Motor neuron (in vitro differentiated cells): Measurements from ENCODE around the gene WFS1. TPM values are rescaled to one million over a fixed set of nuclear protein-coding genes. Genes with fewer than 3 reads are reported as not detected.

ENCODE experiments used
- ATAC-seq, 8 experiments: fragments of 200-7000 bp; cut with Tn5 transposase; replicated peaks in 6 of 8; 2 replicates each; pipeline ENCODE4 v1.8.0; 2021; ENCODE audit warnings: mild to moderate bottlenecking in 8 of 8, moderate library complexity in 8 of 8
- H3K27ac ChIP-seq, 2 donors: fragments of 250-450 bp; sonication (Bioruptor Pico); 2 replicates each; pipeline ENCODE4 v1.9.0; 2021; ENCODE audit warnings: antibody characterized with exemption in 2 of 2, mild to moderate bottlenecking in 2 of 2, moderate library complexity in 1 of 2
- H3K4me1 ChIP-seq, 2 donors: fragments of 250-450 bp; sonication (Bioruptor Pico); replicated peaks in 1 of 2; 2 replicates each; pipeline ENCODE4 v1.6.1; 2021; ENCODE audit warnings: antibody characterized with exemption in 2 of 2, mild to moderate bottlenecking in 2 of 2, moderate library complexity in 1 of 2
- H3K4me3 ChIP-seq, 5 donors: fragments of 250-450 bp; sonication (Bioruptor Pico); 2 replicates each; pipeline ENCODE4 v1.9.0; 2021; ENCODE audit warnings: antibody characterized with exemption in 5 of 5, mild to moderate bottlenecking in 5 of 5, moderate library complexity in 4 of 5
- WGBS, 10 experiments: fragments of 450-650 bp; shearing (Covaris generic); methylation state at CpG; one replicate each; pipeline ENCODE4 v1.0.0; 2022; 5-methylcytosine and 5-hydroxymethylcytosine counted together
- in situ Hi-C, 9 experiments: fragments of 400-800 bp; cut with MboI; loops; one replicate each; pipeline ENCODE4 v1.15.0; 2021; ENCODE audit warnings: low sequenced_read_pairs in 9 of 9, low pct_unique_long_range_greater_than_20kb in 2 of 9; ENCODE audit not compliant: unreplicated experiment in 9 of 9
- total RNA-seq, 8 experiments: library from RNA; unstranded; fragments of 300-600 nt; gene quantifications; 2 replicates each; pipeline versions ENCODE4 v1.2.3 to v1.2.4, GENCODE V29; 2022

The WFS1 gene
- total RNA-seq, 8 experiments from 2014 or later = 5.2 to 23.7 (median 8.7) TPM

DNA sequence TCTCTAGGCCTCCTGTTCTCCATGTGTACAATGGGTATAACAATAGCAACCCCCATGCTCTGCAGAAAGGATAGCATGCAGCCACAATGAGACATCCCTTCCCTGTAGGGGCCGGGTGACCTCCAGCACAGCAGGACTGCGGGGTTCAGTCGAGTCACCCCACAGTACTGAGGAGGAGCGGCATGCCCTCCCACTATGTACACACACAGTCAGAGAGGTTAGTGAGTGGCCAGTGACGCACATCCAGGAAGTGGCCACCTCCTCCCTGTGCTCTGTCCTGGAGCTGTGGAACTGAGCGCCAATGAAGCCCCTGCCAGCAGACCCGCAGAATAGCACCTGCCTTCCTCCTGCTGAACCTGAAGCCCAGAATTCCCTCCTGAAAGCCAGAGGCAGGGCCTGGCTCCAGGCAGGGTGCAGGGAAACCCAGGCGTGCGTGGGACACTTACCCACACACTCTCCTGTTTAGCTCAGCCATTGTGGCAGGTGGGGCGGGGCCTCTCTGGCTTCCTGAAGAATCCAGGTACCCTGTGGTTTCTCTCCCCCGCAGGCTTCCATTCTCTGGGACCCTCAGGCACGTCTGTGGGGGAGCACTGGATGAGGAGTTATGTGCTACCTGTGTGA lies 50.0 kb downstream of the WFS1 start:
- H3K27ac ChIP-seq = no peak overlapping the region
- H3K4me3 ChIP-seq = no peak overlapping the region
- WGBS, 10 experiments = 0 to 100% (median 69%) methylated on average over 1 to 7 of the region's 12 CpGs; no CpG with 5 or more reads in 3 of the 10 experiments
- in situ Hi-C loops = loop anchor here in 4 of 9 experiments (10.0 to 25.0 kb wide), 3 partner anchors 65 to 332 kb away; no protein-coding TSS in a partner anchor
- ATAC-seq = no peak
- H3K4me1 ChIP-seq = peaks cover 0 to under 1% of the 10 kb centered on the region in 2 donors

DNA sequence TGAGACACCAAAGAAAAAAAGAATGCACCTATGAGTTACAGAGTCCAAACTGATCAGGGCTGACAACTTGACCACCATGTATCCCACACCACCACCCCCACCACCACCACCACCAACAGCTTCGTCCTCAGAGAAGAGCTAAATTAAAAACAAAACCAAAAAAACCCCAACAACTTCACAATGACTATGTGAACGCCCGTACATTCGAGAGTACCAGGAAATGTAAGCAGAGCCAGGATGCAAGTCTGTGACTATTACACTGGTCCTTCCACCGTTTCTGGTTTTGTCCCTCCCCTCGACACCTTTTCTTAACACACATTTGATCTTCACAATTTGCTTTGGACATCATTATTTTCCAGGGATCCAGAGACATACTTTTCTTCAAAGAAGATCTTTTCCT lies 51.0 kb downstream of the WFS1 start:
- Histone ChIP-seq H3K4me3 (no peak overlapping the region), H3K27ac (no peak overlapping the region), H3K4me1 (peaks cover 3 to 6% of the 10 kb centered on the region in 2 donors)
- in situ Hi-C loops = loop anchor here in 4 of 9 experiments (10.0 to 25.0 kb wide), 3 partner anchors 66 to 333 kb away; no protein-coding TSS in a partner anchor
- 23 to 100% (median 85%) methylated on average over 3 to 6 of the region's 6 CpGs; no CpG with 5 or more reads in 2 of the 10 experiments for WGBS, 10 experiments
- ATAC-seq = no peak

- in situ Hi-C loops = loop anchor here in 4 of 9 experiments (10.0 to 25.0 kb wide), 3 partner anchors 67 to 334 kb away; no protein-coding TSS in a partner anchor
- no peak overlapping the region for H3K27ac ChIP-seq
- H3K4me3 ChIP-seq = no peak overlapping the region
- WGBS, 10 experiments = 15 to 100% (median 85%) methylated on average over 1 to 2 of the region's 2 CpGs; no CpG with 5 or more reads in 4 of the 10 experiments
- ATAC-seq = no peak
- H3K4me1 ChIP-seq = peaks cover 3 to 9% of the 10 kb centered on the region in 2 donors
These were observed 51.7 kb downstream of the WFS1 start for GRCh38 chr4:6321361-6321760.

DNA sequence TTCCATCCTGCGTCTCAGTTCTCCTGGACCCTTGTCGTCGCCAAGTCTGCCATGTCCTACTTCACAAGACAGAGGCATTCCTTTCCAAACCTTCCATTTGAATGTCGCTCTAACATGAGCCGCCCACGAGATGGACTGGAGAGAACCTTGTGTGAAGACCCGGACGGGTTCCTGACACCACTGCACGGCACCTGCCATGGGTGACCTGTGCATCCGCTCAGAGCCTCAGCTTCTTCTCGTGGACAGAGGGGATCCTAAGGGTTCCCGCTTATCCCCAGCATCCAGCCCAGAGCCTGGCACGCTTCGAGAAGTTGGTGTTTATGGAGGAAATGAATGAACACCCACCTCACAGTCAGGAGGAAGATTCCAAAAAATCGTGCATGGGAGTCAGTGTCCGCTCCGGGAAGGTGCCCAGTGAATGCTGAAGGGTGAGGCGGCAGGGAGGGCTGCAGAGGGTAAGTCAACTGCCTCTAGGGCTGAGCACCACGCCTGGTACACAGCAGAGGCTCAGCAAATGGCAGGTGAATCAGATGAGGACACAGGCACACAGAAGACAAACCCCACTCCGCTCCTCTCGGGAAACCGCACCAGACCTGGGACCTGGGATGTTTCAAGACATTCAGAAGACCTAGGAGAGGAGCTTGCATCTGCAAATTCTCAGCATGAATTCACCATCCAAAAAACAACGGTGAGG lies 52.6 kb downstream of the WFS1 start:
- no peak for ATAC-seq
- 55 to 100% (median 85%) methylated on average over 1 to 8 of the region's 23 CpGs; no CpG with 5 or more reads in 4 of the 10 experiments for WGBS, 10 experiments
- H3K4me3 ChIP-seq = no peak overlapping the region
- H3K4me1 ChIP-seq = peaks cover 3 to 9% of the 10 kb centered on the region in 2 donors
- H3K27ac ChIP-seq = no peak overlapping the region
- in situ Hi-C loops = loop anchor here in 4 of 9 experiments (10.0 to 25.0 kb wide), 3 partner anchors 67 to 335 kb away; no protein-coding TSS in a partner anchor

DNA sequence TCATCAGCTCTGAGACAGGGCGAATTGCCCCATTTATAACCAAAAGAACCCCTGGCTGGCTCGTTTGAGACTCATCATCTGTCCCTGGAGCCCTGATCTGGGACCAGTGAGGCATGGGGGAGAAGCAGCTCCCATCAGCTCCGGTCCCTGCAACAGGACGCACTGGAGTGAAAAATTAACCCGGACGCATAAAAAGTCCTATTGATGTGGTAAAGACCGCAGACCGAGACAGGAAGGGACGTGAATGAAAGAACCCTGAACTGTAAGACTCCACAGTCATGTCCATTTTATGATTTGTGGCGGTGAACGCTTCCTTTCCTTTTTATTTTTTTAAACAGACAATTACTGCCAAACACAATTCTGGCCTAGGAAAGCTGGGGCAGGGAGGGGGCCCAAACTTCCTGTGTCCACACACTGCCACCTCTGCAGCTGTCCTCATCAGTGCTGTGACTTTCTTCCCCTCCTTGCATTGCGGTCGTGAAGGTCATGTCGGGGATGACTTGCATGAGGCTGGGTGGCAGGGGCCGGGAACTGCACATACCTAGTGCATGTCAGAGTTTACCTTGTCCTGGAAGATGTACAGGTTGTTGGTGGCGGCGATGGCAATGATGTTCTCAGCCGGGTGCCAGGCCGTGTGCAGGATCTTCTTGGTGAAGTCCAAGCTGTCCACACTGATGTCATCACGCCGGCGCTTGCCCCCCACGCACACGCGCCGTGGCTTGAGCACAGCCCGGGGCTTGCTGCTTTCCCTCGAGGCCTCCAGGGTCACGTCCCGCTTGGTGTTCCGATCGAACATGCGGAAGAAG lies 53.3 kb downstream of the WFS1 start:
- ATAC-seq = no peak
- in situ Hi-C loops = loop anchor here in 4 of 9 experiments (10.0 to 25.0 kb wide), 3 partner anchors 68 to 336 kb away; no protein-coding TSS in a partner anchor
- 0 to 85% (median 62%) methylated on average over 2 to 14 of the region's 33 CpGs; no CpG with 5 or more reads in 2 of the 10 experiments for WGBS, 10 experiments
- no peak overlapping the region for H3K4me3 ChIP-seq
- H3K27ac ChIP-seq = no peak overlapping the region
- peaks cover 3 to 9% of the 10 kb centered on the region in 2 donors for H3K4me1 ChIP-seq

GRCh38 chr4:6324461-6324998 lies 54.9 kb downstream of the WFS1 start:
- Histone ChIP-seq H3K4me1 (peaks cover 3 to 9% of the 10 kb centered on the region in 2 donors), H3K27ac (no peak overlapping the region), H3K4me3 (no peak overlapping the region)
- 58 to 100% (median 75%) methylated on average over 1 to 12 of the region's 15 CpGs; no CpG with 5 or more reads in 2 of the 10 experiments for WGBS, 10 experiments
- in situ Hi-C loops = loop anchor here in 4 of 9 experiments (10.0 to 25.0 kb wide), 3 partner anchors 70 to 337 kb away; no protein-coding TSS in a partner anchor
- no peak for ATAC-seq

- H3K4me1 ChIP-seq = peaks cover 3 to 9% of the 10 kb centered on the region in 2 donors
- in situ Hi-C loops = loop anchor here in 5 of 9 experiments (5.0 to 25.0 kb wide), 4 partner anchors 70 to 338 kb away; no protein-coding TSS in a partner anchor
- WGBS, 10 experiments = 0 to 100% (median 27%) methylated on average over 1 to 16 of the region's 22 CpGs; no CpG with 5 or more reads in 1 of the 10 experiments
- no peak overlapping the region for H3K4me3 ChIP-seq
- no peak overlapping the region for H3K27ac ChIP-seq
- peak; percentile 45 to 90 (median 86) for ATAC-seq
These were observed 55.5 kb downstream of the WFS1 start for GRCh38 chr4:6324999-6325787.

DNA sequence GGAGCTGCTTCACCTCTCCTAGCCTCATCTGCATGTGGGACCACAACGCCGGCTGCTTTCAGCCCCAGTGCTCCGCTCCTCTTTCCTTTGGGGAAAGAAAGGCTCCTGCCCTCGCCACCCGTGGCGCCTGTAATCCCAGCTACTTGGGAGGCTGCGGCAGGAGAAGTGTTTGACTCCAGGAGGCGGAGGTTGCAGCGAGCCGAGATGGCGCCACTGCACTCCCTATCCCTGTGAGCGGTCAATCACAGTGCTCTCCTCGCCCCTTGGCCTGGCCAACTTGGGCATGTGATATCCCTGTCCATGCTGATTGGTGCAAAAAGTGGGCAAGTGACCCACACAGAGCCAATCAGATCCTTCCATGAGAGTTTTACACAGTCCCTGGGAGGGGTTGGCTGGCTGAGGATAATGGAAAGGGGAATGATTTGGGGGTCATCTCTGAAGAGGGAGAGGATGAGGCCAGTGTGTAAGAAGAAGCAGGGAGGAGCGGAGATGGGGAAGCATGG lies 56.2 kb downstream of the WFS1 start:
- ATAC-seq = peak in 1 of 8 experiments; percentile 4
- Histone ChIP-seq H3K4me3 (no peak overlapping the region), H3K4me1 (peaks cover 3 to 9% of the 10 kb centered on the region in 2 donors), H3K27ac (no peak overlapping the region)
- WGBS, 10 experiments = 33 to 100% (median 87%) methylated on average over 1 to 12 of the region's 14 CpGs; no CpG with 5 or more reads in 3 of the 10 experiments
- in situ Hi-C loops = loop anchor here in 4 of 9 experiments (5.0 to 10.0 kb wide), 3 partner anchors 71 to 331 kb away; no protein-coding TSS in a partner anchor

DNA sequence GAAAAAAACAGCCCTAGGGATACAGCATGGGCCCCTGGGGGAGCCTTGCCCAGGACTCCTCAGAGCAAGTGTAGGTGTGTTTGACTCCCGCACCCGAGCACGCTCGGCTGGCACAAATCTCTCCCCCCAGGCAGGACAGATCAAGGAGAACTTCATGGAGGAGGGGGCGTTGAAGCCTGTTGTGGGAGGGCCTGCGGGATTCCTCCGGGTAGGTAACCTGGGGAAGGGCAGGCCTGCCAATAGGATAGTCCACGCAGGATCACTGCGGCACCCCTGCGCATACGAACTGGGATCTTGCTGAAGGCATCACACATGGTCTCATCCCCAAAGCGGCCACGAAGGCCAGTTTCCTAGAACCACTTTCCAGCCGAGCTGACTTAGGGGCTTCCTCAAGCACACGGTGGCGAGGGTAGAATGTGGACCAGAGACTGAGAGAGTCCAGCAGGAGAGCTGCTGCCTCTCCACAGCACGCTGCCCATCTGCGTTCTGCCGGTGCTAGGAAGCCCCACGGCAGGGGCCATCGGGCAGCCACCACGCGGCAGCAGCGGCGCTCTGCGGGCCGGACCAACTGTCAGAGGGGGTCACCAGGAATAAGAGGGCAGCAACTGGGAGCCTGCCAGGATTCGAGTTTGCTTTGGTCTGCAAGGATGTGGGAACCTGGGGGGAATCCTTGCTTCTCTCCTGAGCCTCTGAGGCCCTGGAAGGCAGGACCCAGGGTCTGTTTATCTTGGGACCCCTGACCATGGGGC lies 56.8 kb downstream of the WFS1 start:
- ATAC-seq = no peak
- in situ Hi-C loops = loop anchor here in 4 of 9 experiments (5.0 to 10.0 kb wide), 3 partner anchors 72 to 332 kb away; no protein-coding TSS in a partner anchor

GRCh38 chr4:6327220-6327917 lies 57.7 kb downstream of the WFS1 start:
- H3K4me3 ChIP-seq = no peak overlapping the region
- peak; percentile 34 to 92 (median 64) for ATAC-seq
- in situ Hi-C loops = loop anchor here in 4 of 9 experiments (5.0 to 10.0 kb wide), 3 partner anchors 73 to 333 kb away; no protein-coding TSS in a partner anchor
- no peak overlapping the region for H3K27ac ChIP-seq
- H3K4me1 ChIP-seq = peaks cover 3 to 9% of the 10 kb centered on the region in 2 donors
- WGBS, 10 experiments = 0 to 20% (median 4%) methylated on average over 1 to 10 of the region's 21 CpGs; no CpG with 5 or more reads in 6 of the 10 experiments

More for the DNA sequence above, 56.8 kb downstream of the WFS1 start:
- WGBS, 10 experiments = 60 to 100% (median 100%) methylated on average over 1 to 7 of the region's 28 CpGs; no CpG with 5 or more reads in 3 of the 10 experiments
- H3K4me3 ChIP-seq = no peak overlapping the region
- no peak overlapping the region for H3K27ac ChIP-seq
- peaks cover 3 to 9% of the 10 kb centered on the region in 2 donors for H3K4me1 ChIP-seq
